ENCODE results near the gene MBD2.

DNA sequence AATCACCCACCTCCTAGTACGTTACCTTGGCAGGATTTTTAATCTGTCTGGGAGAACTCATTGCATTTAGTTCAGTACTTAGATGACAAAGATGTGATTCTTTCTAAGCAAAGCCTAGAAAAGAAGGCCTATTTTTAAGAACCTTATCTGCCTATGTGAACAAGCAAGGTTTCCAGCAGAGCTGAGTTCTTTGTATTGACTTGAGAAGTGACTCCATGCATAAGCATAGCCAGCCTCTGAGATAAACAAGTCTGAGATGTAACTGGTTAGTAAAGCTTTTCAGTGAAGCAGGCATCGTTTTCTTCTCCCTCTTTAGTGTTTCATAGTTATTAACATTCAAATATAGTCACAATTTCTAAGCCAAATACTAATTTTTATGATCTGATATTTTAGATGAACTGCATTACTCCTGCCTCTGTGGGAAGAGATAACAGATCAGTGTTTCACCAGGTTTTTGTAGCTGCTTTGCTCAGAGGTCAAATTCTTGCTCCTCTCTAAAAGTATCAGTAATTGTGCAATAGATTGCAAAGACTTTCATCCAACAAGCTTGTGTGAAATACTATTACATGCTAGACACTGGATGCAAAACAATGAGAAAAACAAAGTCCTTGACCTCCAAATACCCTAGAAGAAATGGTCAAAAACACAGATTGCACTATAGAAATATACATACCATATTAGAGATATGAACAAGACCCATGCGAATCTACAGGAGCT, 107.8 kb downstream of the MBD2 start:
- TF ChIP-seq, protein P1, sequence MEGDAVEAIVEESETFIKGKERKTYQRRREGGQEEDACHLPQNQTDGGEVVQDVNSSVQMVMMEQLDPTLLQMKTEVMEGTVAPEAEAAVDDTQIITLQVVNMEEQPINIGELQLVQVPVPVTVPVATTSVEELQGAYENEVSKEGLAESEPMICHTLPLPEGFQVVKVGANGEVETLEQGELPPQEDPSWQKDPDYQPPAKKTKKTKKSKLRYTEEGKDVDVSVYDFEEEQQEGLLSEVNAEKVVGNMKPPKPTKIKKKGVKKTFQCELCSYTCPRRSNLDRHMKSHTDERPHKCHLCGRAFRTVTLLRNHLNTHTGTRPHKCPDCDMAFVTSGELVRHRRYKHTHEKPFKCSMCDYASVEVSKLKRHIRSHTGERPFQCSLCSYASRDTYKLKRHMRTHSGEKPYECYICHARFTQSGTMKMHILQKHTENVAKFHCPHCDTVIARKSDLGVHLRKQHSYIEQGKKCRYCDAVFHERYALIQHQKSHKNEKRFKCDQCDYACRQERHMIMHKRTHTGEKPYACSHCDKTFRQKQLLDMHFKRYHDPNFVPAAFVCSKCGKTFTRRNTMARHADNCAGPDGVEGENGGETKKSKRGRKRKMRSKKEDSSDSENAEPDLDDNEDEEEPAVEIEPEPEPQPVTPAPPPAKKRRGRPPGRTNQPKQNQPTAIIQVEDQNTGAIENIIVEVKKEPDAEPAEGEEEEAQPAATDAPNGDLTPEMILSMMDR (conservative IDR thresholded peaks at IDR 0.05; ENCODE audit: low read length), result no peak
- TF ChIP-seq EZH2phosphoT487 (IDR thresholded peaks at IDR 0.05; ENCODE audit: borderline replicate concordance, low read depth, low read length), result no peak
